Right hindlimb (tissue), 1 donor: Measurements from ENCODE around the gene FBXO42.
A peak's percentile ranks its signal among the peaks of the same experiment; 100 is the strongest.
"Not testable (repeated sequence)": the region's sequence is repeated elsewhere in the genome, so short reads cannot be mapped to it uniquely, and the experiment has no call there.

Experiments
- DNase-seq: peaks from one replicate; pipeline ENCODE4 v3.0.0-alpha.2; 2018

FBXO42 gene

GRCh38 chr1:16258591-16259135 is 93.6 kb downstream of the FBXO42 start:
- no peak for DNase-seq

DNA sequence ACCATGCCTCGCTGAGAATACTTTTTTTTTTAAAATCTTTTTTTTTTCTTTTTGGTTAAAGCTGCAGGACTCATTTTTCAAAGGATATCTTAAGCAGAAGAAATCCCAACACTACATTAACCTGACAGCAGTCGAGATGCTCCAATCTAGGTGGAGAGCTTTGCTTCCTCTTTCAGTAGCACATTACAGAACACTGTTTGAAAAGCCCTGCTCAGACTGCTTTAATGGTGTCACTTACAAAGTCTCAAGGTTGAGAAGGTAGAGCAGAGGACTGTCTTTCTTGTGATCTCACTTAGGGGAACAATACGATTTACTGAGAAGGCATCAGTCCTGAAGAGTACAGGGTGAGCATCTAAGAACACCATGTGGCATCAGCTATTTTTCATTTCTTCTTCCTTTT is 94.3 kb downstream of the FBXO42 start:
- DNase-seq = no peak

DNA sequence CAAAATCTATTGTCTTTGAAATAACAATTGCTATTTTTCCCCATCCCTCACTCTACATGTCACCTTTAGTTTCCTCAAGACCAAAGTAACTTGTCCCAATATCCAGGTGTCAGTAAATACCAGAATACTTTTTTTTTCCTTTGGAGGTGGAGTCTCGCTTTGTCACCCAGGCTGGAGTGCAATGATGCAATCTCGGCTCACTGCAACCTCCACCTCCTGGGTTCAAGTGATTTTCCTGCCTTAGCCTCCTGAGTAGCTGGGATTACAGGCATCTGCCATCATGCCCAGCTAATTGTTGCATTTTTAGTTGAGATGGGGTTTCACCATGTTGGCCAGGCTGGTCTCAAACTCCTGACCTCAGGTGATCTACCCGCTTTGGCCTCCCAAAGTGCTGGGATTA is 94.7 kb downstream of the FBXO42 start:
- DNase-seq = not testable (repeated sequence)

GRCh38 chr1:16256478-16256877 is 95.8 kb downstream of the FBXO42 start:
- DNase-seq = no peak

- no peak for DNase-seq
Measured at GRCh38 chr1:16254263-16254928, 97.9 kb downstream of the FBXO42 start.

- DNase-seq = no peak
Measured at GRCh38 chr1:16253332-16253922, 98.9 kb downstream of the FBXO42 start.

- no peak for DNase-seq
Measured at GRCh38 chr1:16252912-16253311, 99.4 kb downstream of the FBXO42 start.

DNA sequence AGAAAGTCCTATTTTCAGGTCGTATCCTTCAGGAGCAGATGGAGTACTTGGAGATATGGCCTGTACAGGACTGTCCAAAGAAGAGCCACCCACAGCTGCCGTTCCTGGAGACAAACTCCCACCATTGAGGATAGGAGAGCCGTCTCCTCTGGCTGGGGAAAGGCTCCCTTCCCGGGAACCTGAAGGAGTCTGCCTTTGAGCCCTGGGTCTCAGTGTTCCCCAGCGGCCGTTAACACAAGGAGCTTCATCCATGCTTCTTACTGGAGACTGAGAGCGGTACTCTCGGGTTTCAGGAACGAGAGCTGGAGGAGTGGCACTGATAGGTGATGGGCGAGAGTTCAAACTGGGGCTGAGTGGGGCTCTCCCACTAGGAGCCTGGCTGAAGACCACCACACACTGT is 100.9 kb downstream of the FBXO42 start:
- no peak for DNase-seq

DNA sequence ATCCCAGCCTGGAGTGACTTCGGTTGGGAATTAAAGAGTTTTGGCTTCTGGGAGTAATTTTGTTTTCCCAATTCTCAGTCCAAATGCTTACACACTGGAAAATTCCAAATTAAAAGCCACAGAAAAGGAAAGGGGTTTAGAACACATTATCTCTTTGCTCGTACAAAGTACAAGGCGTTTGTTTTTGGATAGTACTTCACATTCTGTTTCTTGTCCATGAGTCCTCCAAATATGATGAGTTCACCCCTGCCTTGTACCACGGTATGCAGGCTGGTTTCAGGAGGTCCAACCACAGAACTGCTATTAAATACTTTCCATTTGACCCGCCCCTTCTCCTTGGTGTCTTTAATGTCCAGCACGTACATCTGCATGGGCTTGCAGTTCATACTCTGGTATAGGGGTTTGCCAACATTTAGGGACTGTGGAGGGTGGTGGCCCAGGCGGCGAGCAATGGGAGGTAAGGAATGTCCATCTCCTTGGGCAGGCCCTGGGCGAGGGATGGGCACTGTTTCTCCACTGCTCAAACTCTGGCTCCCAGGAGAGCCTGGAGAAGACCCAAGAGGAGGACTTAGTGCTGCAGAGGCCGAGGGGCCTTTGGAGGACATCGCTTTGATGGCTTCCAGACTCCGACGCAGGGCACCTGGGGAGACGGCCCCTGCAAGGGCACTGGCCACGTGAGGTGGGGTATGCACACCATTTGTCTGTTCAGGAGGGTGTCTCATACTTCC is 101.6 kb downstream of the FBXO42 start:
- DNase-seq = no peak

- no peak for DNase-seq
Measured at GRCh38 chr1:16249596-16250241, 102.6 kb downstream of the FBXO42 start.

DNA sequence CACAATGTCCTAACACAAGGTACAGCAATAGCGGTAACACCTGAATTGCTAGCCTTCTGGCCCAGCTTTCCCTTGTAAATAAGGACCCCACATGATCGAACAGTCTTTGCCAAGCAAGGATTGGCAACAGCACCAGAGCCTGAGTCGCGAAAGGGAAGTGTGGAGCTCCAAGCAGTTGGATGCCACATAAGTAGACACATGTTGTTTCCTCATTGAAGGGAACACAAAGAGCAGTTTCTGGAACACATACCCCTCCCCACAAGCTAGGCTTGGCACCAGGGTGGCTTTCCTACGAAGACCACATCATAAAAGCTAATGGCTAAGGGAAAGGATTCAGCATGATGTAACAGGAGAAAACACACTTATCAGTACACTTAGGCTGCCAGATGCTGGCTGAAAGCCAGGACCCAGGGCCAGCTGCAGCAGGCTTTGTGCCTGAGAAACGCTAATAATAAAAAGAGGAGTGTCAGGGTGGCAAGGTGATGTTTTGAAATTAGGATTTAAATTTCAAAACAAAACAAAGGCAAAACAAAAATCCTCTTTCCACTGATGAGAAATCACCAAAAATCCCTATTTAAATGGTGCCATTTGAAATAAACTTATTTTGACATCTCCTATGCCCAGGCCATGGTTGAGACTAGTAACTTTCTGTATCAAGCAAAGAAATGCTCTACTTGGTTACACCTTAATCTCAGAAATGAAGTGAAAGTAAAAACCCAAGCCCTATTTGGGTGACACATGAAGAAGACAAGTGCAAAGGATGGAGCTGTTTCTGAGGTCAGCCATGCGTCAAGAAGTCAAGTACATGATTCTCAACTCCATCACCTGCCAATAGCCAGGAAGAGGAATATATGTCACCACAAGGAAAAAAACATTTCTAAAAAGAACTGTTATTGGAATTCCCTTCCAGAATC is 103.4 kb downstream of the FBXO42 start:
- DNase-seq = peak; percentile 67

DNA sequence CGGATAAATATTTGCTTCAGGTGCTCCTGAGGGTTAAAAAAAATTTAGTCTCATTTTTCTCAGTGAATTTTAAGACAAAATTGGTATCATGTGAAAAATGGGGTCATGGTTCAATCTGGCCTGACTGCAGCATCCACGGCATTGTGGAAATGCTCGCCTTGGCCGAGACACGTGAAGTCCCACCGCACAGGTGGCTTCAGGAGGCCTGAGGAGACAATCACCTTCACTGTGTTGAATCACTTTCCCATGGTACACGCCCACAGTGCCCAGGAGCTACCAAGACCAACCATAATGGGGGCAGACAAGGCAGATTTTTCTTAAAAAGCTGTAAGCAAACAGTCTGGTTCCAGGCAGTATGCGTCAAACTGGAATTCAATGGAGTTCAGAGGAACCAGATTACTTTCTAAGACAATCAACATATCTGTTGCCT is 104.3 kb downstream of the FBXO42 start:
- no peak for DNase-seq

GRCh38 chr1:16247441-16247840 is 104.8 kb downstream of the FBXO42 start:
- no peak for DNase-seq

- no peak for DNase-seq
Measured at GRCh38 chr1:16246961-16247360, 105.3 kb downstream of the FBXO42 start.

DNA sequence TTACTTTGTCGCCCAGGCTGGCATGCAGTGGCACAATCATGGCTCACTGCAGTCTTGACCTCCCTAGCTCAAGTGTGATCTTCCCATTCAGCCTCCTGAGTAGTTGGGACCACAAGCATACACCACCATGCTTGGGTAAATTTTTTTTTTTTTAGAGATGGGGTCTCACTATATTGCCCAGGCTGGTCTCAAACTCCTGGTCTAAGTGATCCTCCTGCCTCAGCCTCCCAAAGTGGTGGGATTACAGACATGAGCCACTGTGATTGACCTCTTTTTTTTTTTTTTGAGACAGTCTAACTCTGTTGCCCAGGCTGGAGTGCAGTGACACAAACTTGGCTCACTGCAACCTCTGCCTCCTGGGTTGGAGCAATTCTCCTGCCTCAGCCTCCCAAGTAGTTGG is 106.0 kb downstream of the FBXO42 start:
- not testable (repeated sequence) for DNase-seq

GRCh38 chr1:16245476-16246196 is 106.6 kb downstream of the FBXO42 start:
- no peak for DNase-seq

- DNase-seq = no peak
Measured at GRCh38 chr1:16244650-16245285, 107.5 kb downstream of the FBXO42 start.

GRCh38 chr1:16243936-16244649 is 108.2 kb downstream of the FBXO42 start:
- peak; percentile 83 for DNase-seq

DNA sequence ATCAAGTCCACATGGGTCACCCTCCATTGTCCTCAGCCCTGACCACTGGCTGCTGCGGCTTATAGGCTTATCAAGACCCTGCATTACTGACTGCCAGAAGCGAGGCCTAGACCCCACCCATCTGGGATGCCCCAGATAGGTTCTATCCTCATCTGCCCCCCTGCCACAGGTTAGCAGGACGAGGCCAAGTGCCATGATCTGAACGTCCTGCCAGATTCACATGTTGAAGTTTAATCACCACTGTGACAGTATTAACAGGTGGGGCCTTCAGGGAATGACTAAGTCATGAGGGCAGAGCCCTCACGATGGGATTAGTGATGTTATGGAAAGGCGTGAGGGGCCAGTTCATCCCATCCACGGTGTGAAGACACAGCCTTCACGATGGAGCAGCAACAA is 109.1 kb downstream of the FBXO42 start:
- DNase-seq = no peak

DNA sequence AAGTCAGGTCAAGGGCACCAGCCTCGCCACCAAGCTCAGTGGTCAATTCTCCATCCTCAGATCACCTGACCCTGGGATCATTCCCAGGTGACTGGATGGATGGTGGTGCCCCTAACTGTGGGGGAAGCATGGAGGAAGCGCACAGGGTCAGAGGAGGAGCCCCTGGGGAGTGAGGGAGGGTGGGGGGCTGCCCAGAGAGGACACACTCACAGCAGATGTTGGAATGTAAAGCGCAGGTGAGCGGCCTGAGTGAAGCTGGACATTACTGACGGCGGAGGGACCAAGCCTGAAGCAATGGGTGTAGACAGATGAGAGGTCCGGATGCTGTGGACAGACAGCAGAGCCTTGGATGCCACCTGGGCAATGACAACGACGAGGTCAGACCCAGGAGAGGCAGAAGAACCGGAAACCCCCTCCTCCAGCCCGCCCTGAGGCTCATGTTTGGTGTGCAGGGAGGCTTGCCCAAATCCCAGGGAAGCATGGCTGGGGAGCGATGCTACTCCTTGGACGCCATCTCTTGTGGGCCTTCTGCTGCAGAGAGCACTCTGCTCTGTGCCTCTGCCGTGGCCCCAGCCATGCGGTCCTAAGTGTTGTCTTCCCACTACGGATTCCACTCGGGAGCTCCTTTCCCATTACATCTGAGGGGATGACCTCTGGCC is 109.6 kb downstream of the FBXO42 start:
- DNase-seq = no peak
